DND-41 (cell line): ENCODE measurements around the gene ETNK2.

ENCODE experiments used
- ATAC-seq: fragments of 200-7000 bp; cut with Tn5 transposase; 3 replicates; pipeline ENCODE4 v1.9.1; 2021; ENCODE audit warnings: low read depth; ENCODE audit not compliant: insufficient read depth
- DNase-seq: peaks from one replicate; pipeline ENCODE4 v3.0.0-alpha.2; 2020
- H2AFZ ChIP-seq: 2 replicates; pipeline ENCODE4 v1.6.0; 2012; ENCODE audit warnings: low read depth, low read length
- H3K27ac ChIP-seq: 2 replicates; pipeline ENCODE4 v1.5.1; 2012; ENCODE audit warnings: low read length, inconsistent platforms
- H3K27me3 ChIP-seq: fragments of 200-600 bp; sonication (generic); 2 replicates; pipeline ENCODE4 v1.6.0; 2012; ENCODE audit warnings: low read length, mild to moderate bottlenecking, inconsistent platforms; ENCODE audit not compliant: insufficient read depth, poor library complexity
- H3K36me3 ChIP-seq: 2 replicates; pipeline ENCODE4 v1.5.1; 2012; ENCODE audit warnings: low read length, inconsistent platforms; ENCODE audit not compliant: insufficient read depth
- H3K4me1 ChIP-seq: 2 replicates; pipeline ENCODE4 v1.5.1; 2012; ENCODE audit warnings: mild to moderate bottlenecking, low read length; ENCODE audit not compliant: insufficient read depth
- H3K4me2 ChIP-seq: 2 replicates; pipeline ENCODE4 v1.6.0; 2012; ENCODE audit warnings: mild to moderate bottlenecking, moderate library complexity, low read length, inconsistent platforms; ENCODE audit not compliant: insufficient read depth
- H3K4me3 ChIP-seq, 2 experiments: fragments of 200-600 bp in 1 of 2; shearing (Covaris generic) in 1 of 2; 2 replicates each; pipeline ENCODE4 v1.5.1; 2012 to 2016; ENCODE audit warnings: inconsistent platforms in 2 of 2, low read length in 2 of 2, mild to moderate bottlenecking in 2 of 2, low read depth in 1 of 2, moderate library complexity in 1 of 2
- H3K79me2 ChIP-seq: 2 replicates; pipeline ENCODE4 v1.6.0; 2012; ENCODE audit warnings: low read length, inconsistent platforms; ENCODE audit not compliant: insufficient read depth
- H3K9ac ChIP-seq: 2 replicates; pipeline ENCODE4 v1.6.0; 2012; ENCODE audit warnings: low read depth, mild to moderate bottlenecking, inconsistent platforms, low read length, moderate library complexity
- H3K9me3 ChIP-seq: 2 replicates; pipeline ENCODE4 v1.5.1; 2012; ENCODE audit warnings: low read length, moderate library complexity, mild to moderate bottlenecking, inconsistent platforms; ENCODE audit not compliant: insufficient read depth, severe bottlenecking
- H4K20me1 ChIP-seq: 2 replicates; pipeline ENCODE4 v1.6.0; 2012; ENCODE audit warnings: low read length; ENCODE audit not compliant: insufficient read depth
- EZH2 ChIP-seq: IDR thresholded peaks from 3 replicates; pipeline ENCODE4 v1.6.1; 2012; ENCODE audit warnings: borderline replicate concordance, low read depth, mild to moderate bottlenecking, moderate library complexity, low read length, inconsistent platforms; ENCODE audit not compliant: severe bottlenecking
- TF ChIP-seq, protein P1 (sequence below): IDR thresholded peaks from 2 replicates; pipeline ENCODE4 v1.5.1; 2012; ENCODE audit warnings: borderline replicate concordance, low read length, moderate library complexity, mild to moderate bottlenecking; ENCODE audit not compliant: poor library complexity, severe bottlenecking; ENCODE audit errors: extremely low read depth

ETNK2 gene

GRCh38 chr1:204081164-204081790 is 70.6 kb downstream of the ETNK2 start:
- H3K9ac ChIP-seq, result no peak overlapping the region
- H3K27me3 ChIP-seq, result peaks cover 10% of the 10 kb centered on the region
- H3K4me3 ChIP-seq, result no peak overlapping the region
- H4K20me1 ChIP-seq, result no peaks in the 10 kb centered on the region
- no peak for DNase-seq
- H3K79me2 ChIP-seq, result no peaks in the 10 kb centered on the region
- no peak overlapping the region for H2AFZ ChIP-seq
- no peak for ATAC-seq
- no peaks in the 10 kb centered on the region for H3K36me3 ChIP-seq
- no peak overlapping the region for H3K27ac ChIP-seq
- H3K9me3 ChIP-seq, result no peaks in the 10 kb centered on the region
- no peak overlapping the region for H3K4me2 ChIP-seq
- TF ChIP-seq, protein P1, sequence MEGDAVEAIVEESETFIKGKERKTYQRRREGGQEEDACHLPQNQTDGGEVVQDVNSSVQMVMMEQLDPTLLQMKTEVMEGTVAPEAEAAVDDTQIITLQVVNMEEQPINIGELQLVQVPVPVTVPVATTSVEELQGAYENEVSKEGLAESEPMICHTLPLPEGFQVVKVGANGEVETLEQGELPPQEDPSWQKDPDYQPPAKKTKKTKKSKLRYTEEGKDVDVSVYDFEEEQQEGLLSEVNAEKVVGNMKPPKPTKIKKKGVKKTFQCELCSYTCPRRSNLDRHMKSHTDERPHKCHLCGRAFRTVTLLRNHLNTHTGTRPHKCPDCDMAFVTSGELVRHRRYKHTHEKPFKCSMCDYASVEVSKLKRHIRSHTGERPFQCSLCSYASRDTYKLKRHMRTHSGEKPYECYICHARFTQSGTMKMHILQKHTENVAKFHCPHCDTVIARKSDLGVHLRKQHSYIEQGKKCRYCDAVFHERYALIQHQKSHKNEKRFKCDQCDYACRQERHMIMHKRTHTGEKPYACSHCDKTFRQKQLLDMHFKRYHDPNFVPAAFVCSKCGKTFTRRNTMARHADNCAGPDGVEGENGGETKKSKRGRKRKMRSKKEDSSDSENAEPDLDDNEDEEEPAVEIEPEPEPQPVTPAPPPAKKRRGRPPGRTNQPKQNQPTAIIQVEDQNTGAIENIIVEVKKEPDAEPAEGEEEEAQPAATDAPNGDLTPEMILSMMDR, result no peak
- no peak for TF ChIP-seq EZH2
- H3K4me1 ChIP-seq, result no peaks in the 10 kb centered on the region
